Astrocyte of the hippocampus (primary cell): ENCODE data around the gene DIABLO.
"Not testable (repeated sequence)": the region's sequence is repeated elsewhere in the genome, so short reads cannot be mapped to it uniquely, and the experiment has no call there.

ENCODE experiments used
- DNase-seq: peaks from one replicate; pipeline ENCODE4 v3.0.0; 2011; ENCODE audit warnings: low read depth, low spot score

The DIABLO gene

GRCh38 chr12:122208073-122208820, 17.6 kb downstream of the DIABLO start:
- no peak for DNase-seq

- DNase-seq: peak; percentile 27
Observed at GRCh38 chr12:122207391-122207790, 18.5 kb downstream of the DIABLO start.

GRCh38 chr12:122206976-122207375, 18.9 kb downstream of the DIABLO start:
- DNase-seq: no peak

GRCh38 chr12:122206111-122206881, 19.6 kb downstream of the DIABLO start:
- DNase-seq: no peak

- DNase-seq: no peak
Observed at GRCh38 chr12:122205053-122205925, 20.6 kb downstream of the DIABLO start.

GRCh38 chr12:122204167-122205052, 21.4 kb downstream of the DIABLO start:
- peak; percentile 15 for DNase-seq

GRCh38 chr12:122203301-122204166, 22.3 kb downstream of the DIABLO start, which contains the start of gene B3GNT4:
TSS of gene B3GNT4 (plus strand) at chr12:122203709. CDS start at chr12:122204619, 910 bp downstream.
- DNase-seq: peak; percentile 73

- not testable (repeated sequence) for DNase-seq
Observed at GRCh38 chr12:122202811-122203210, 23.0 kb downstream of the DIABLO start.

- DNase-seq: no peak
Observed at GRCh38 chr12:122202017-122202416, 23.8 kb downstream of the DIABLO start.

- no peak for DNase-seq
Observed at GRCh38 chr12:122201381-122201780, 24.5 kb downstream of the DIABLO start.

GRCh38 chr12:122200541-122201175, 25.2 kb downstream of the DIABLO start:
- DNase-seq: no peak

- no peak for DNase-seq
Observed at GRCh38 chr12:122199484-122200355, 26.1 kb downstream of the DIABLO start.

- no peak for DNase-seq
Observed at GRCh38 chr12:122197612-122197966, 28.3 kb downstream of the DIABLO start.

GRCh38 chr12:122195405-122195804, 30.4 kb downstream of the DIABLO start:
- no peak for DNase-seq

- no peak for DNase-seq
Observed at GRCh38 chr12:122194804-122195203, 31.0 kb downstream of the DIABLO start.

GRCh38 chr12:122192441-122192840, 33.4 kb downstream of the DIABLO start:
- no peak for DNase-seq

GRCh38 chr12:122190842-122191668, 34.8 kb downstream of the DIABLO start:
- peak; percentile 70 for DNase-seq
